Suprapubic skin (tissue), 4 donors: ENCODE data around the gene PXT1.

ENCODE experiments used
- CTCF ChIP-seq, 2 donors: fragments of 200-600 bp in 1 of 2; fragments of 450-650 bp in 1 of 2; sonication (generic) in 1 of 2; IDR thresholded peaks; one replicate each; pipeline ENCODE4 v1.5.1; 2016 to 2019; ENCODE audit warnings: antibody characterized with exemption in 2 of 2, mild to moderate bottlenecking in 1 of 2, moderate library complexity in 1 of 2
- EP300 ChIP-seq: sonication (generic); formaldehyde crosslinking; IDR thresholded peaks from one replicate; pipeline ENCODE4 v1.6.1; 2017; ENCODE audit warnings: antibody characterized with exemption
- POLR2AphosphoS5 ChIP-seq, 3 donors: sonication (generic); formaldehyde crosslinking; IDR thresholded peaks; one replicate each; pipeline ENCODE4 v1.6.1; 2017; ENCODE audit warnings: antibody characterized with exemption in 3 of 3

GRCh38 chr6:36418558-36418957 lies 24.1 kb downstream of the PXT1 start:
- TF ChIP-seq POLR2AphosphoS5 (IDR thresholded peaks at IDR 0.05) (no peak), CTCF (IDR thresholded peaks at IDR 0.05) (no peak), EP300 (no peak)
